Measurements from ENCODE around the gene PARD6G.
"Not testable (repeated sequence)": the region's sequence is repeated elsewhere in the genome, so short reads cannot be mapped to it uniquely, and the experiment has no call there.

Gene PARD6G

GRCh38 chr18:80247393-80247841 lies at the start of gene PARD6G:
TSS of gene PARD6G (minus strand) at chr18:80247514. CDS start at chr18:80247348, 166 bp downstream.
- DNase-seq (ENCODE audit: low spot score) (no peak), FAIRE-seq (no peak)

- not testable (repeated sequence) for DNase-seq (ENCODE audit: low spot score); FAIRE-seq
These were observed 15.1 kb upstream of the PARD6G start for GRCh38 chr18:80262241-80263033.

- FAIRE-seq (no peak), DNase-seq (ENCODE audit: low spot score) (no peak)
These were observed 12.3 kb upstream of the PARD6G start for GRCh38 chr18:80259610-80260009.

- FAIRE-seq = no peak
These were observed 11.3 kb upstream of the PARD6G start for GRCh38 chr18:80258640-80259039.

GRCh38 chr18:80257579-80258543 lies 10.5 kb upstream of the PARD6G start:
- FAIRE-seq = not testable (repeated sequence)

More at GRCh38 chr18:80258640-80259039, 11.3 kb upstream of the PARD6G start:
- DNase-seq (ENCODE audit: low spot score) = no peak

GRCh38 chr18:80254971-80255500 lies 7.7 kb upstream of the PARD6G start:
- no peak for FAIRE-seq
- DNase-seq (ENCODE audit: low spot score) = no peak

More at GRCh38 chr18:80257579-80258543, 10.5 kb upstream of the PARD6G start:
- peak; percentile 28 for DNase-seq (ENCODE audit: low spot score)

- no peak for DNase-seq (ENCODE audit: low spot score)
- no peak for FAIRE-seq
These were observed 6.7 kb upstream of the PARD6G start for GRCh38 chr18:80253871-80254492.

- no peak for DNase-seq (ENCODE audit: low spot score)
- no peak for FAIRE-seq
These were observed 5.9 kb upstream of the PARD6G start for GRCh38 chr18:80253236-80253635.

- FAIRE-seq (no peak), DNase-seq (ENCODE audit: low spot score) (no peak)
These were observed 4.8 kb upstream of the PARD6G start for GRCh38 chr18:80252136-80252535.

- FAIRE-seq (no peak), DNase-seq (ENCODE audit: low spot score) (no peak)
These were observed 4.4 kb upstream of the PARD6G start for GRCh38 chr18:80251700-80252099.

GRCh38 chr18:80250740-80251364 lies 3.5 kb upstream of the PARD6G start:
- DNase-seq (ENCODE audit: low spot score) (no peak), FAIRE-seq (no peak)

- no peak for FAIRE-seq
- DNase-seq (ENCODE audit: low spot score) = no peak
These were observed 2.1 kb upstream of the PARD6G start for GRCh38 chr18:80249217-80250093.

GRCh38 chr18:80246445-80247392 lies 595 bp downstream of the PARD6G start:
- DNase-seq (ENCODE audit: low spot score) = no peak

GRCh38 chr18:80245781-80246444 lies 1.4 kb downstream of the PARD6G start:
- DNase-seq (ENCODE audit: low spot score) (no peak), FAIRE-seq (no peak)

More at GRCh38 chr18:80246445-80247392, 595 bp downstream of the PARD6G start:
- no peak for FAIRE-seq

GRCh38 chr18:80244956-80245730 lies 2.2 kb downstream of the PARD6G start:
- no peak for FAIRE-seq
- DNase-seq (ENCODE audit: low spot score) = no peak

- DNase-seq (ENCODE audit: low spot score) (no peak), FAIRE-seq (no peak)
These were observed 3.1 kb downstream of the PARD6G start for GRCh38 chr18:80244167-80244566.

- no peak for FAIRE-seq
These were observed 4.1 kb downstream of the PARD6G start for GRCh38 chr18:80243204-80243603.

More at GRCh38 chr18:80243204-80243603, 4.1 kb downstream of the PARD6G start:
- no peak for DNase-seq (ENCODE audit: low spot score)
